ENCODE results near the gene PIM3.

GRCh38 chr22:49958931-49959781 lies 1.4 kb upstream of the PIM3 start:
- TF ChIP-seq CTCF (IDR thresholded peaks at IDR 0.05; ENCODE audit: low read length), result no peak
- TF ChIP-seq EZH2 (optimal IDR thresholded peaks at IDR 0.05; ENCODE audit: low read depth, low read length), result no peak

Data from MM.1S (cell line).